ENCODE measurements around the gene SLC26A1. TPM values are rescaled to one million over a fixed set of nuclear protein-coding genes. Genes with fewer than 3 reads are reported as not detected.

SLC26A1 gene
- total RNA-seq, 1 experiment from 2014 or later: 1.8 TPM

DNA sequence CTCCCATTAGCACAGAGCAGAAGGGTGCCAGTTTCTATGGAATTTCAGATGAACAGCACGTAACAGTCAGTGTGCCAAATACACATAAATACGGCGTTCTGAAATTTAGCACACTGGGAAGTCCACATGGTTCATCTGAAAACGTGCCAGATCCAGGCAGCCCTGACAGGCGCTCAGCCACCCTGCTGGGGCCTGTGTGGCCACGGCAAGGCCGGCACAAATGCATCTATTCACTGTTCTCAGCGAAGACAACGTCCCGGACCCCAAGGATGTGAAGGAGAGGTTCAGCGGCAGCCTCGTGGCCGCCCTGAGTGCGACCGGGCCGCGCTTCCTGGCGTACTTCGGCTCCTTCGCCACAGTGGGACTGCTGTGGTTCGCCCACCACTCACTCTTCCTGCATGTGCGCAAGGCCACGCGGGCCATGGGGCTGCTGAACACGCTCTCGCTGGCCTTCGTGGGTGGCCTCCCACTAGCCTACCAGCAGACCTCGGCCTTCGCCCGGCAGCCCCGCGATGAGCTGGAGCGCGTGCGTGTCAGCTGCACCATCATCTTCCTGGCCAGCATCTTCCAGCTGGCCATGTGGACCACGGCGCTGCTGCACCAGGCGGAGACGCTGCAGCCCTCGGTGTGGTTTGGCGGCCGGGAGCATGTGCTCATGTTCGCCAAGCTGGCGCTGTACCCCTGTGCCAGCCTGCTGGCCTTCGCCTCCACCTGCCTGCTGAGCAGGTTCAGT lies 35.5 kb downstream of the SLC26A1 start:
- no peak for TF ChIP-seq POLR2AphosphoS5 (IDR thresholded peaks at IDR 0.05; ENCODE audit: low read depth, low read length)
- TF ChIP-seq CTCF (IDR thresholded peaks at IDR 0.05): no peak
- no peak for TF ChIP-seq TCF7L2 (IDR thresholded peaks at IDR 0.05; ENCODE audit: low read depth, low read length)
- TF ChIP-seq, protein P1, sequence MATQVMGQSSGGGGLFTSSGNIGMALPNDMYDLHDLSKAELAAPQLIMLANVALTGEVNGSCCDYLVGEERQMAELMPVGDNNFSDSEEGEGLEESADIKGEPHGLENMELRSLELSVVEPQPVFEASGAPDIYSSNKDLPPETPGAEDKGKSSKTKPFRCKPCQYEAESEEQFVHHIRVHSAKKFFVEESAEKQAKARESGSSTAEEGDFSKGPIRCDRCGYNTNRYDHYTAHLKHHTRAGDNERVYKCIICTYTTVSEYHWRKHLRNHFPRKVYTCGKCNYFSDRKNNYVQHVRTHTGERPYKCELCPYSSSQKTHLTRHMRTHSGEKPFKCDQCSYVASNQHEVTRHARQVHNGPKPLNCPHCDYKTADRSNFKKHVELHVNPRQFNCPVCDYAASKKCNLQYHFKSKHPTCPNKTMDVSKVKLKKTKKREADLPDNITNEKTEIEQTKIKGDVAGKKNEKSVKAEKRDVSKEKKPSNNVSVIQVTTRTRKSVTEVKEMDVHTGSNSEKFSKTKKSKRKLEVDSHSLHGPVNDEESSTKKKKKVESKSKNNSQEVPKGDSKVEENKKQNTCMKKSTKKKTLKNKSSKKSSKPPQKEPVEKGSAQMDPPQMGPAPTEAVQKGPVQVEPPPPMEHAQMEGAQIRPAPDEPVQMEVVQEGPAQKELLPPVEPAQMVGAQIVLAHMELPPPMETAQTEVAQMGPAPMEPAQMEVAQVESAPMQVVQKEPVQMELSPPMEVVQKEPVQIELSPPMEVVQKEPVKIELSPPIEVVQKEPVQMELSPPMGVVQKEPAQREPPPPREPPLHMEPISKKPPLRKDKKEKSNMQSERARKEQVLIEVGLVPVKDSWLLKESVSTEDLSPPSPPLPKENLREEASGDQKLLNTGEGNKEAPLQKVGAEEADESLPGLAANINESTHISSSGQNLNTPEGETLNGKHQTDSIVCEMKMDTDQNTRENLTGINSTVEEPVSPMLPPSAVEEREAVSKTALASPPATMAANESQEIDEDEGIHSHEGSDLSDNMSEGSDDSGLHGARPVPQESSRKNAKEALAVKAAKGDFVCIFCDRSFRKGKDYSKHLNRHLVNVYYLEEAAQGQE (IDR thresholded peaks at IDR 0.05; ENCODE audit: insufficient read depth in 1 of 2, low read depth in 2 of 2, low read length in 1 of 2): no peak
- no peak for TF ChIP-seq SIN3A (IDR thresholded peaks at IDR 0.05; ENCODE audit: borderline replicate concordance, insufficient read depth, low read depth, low read length)
- ATAC-seq (no peak), DNase-seq (ENCODE audit: low read depth, low spot score) (no peak)
- no peaks in the 10 kb centered on the region for H3K36me3 ChIP-seq (ENCODE audit: control insufficient read depth, insufficient read depth, low read length)
- ChIA-PET POLR2A (no interaction called here), CTCF (no interaction called here)
- no peak overlapping the region for H3K27ac ChIP-seq (ENCODE audit: low read length)
- H3K9me3 ChIP-seq (ENCODE audit: control insufficient read depth, insufficient read depth, low read depth, low read length): no peaks in the 10 kb centered on the region
- H3K4me1 ChIP-seq (ENCODE audit: control insufficient read depth, insufficient read depth, low read length): no peaks in the 10 kb centered on the region
- H3K4me3 ChIP-seq (ENCODE audit: low read depth in 2 of 2, low read length in 2 of 2): no peak overlapping the region
- BruUV-seq (replicated peaks): no TSS peak
- intact Hi-C loops (cut with micrococcal nuclease; ENCODE audit: unreplicated experiment): no loop called here
- no peaks in the 10 kb centered on the region for H3K27me3 ChIP-seq (ENCODE audit: control insufficient read depth, insufficient read depth, low read length)
- in situ Hi-C loops (cut with HindIII; ENCODE audit: low pct_unique_long_range_greater_than_20kb, low sequenced_read_pairs): no loop called here

- Histone ChIP-seq H3K4me1 (ENCODE audit: control insufficient read depth, insufficient read depth, low read length) (no peaks in the 10 kb centered on the region), H3K27me3 (ENCODE audit: control insufficient read depth, insufficient read depth, low read length) (no peaks in the 10 kb centered on the region)
- in situ Hi-C loops (cut with HindIII; ENCODE audit: low pct_unique_long_range_greater_than_20kb, low sequenced_read_pairs): no loop called here
Measured at GRCh38 chr4:957231-957580, 36.0 kb downstream of the SLC26A1 start.

More at GRCh38 chr4:957231-957580, 36.0 kb downstream of the SLC26A1 start:
- TF ChIP-seq TCF7L2 (IDR thresholded peaks at IDR 0.05; ENCODE audit: low read depth, low read length): no peak
- no peak for TF ChIP-seq SIN3A (IDR thresholded peaks at IDR 0.05; ENCODE audit: borderline replicate concordance, insufficient read depth, low read depth, low read length)
- TF ChIP-seq, protein P1 (IDR thresholded peaks at IDR 0.05; ENCODE audit: insufficient read depth in 1 of 2, low read depth in 2 of 2, low read length in 1 of 2): no peak
- TF ChIP-seq CTCF (IDR thresholded peaks at IDR 0.05): no peak
- TF ChIP-seq POLR2AphosphoS5 (IDR thresholded peaks at IDR 0.05; ENCODE audit: low read depth, low read length): no peak
- Histone ChIP-seq H3K9me3 (ENCODE audit: control insufficient read depth, insufficient read depth, low read depth, low read length) (no peaks in the 10 kb centered on the region), H3K27ac (ENCODE audit: low read length) (no peak overlapping the region), H3K36me3 (ENCODE audit: control insufficient read depth, insufficient read depth, low read length) (no peaks in the 10 kb centered on the region), H3K4me3 (ENCODE audit: low read depth in 2 of 2, low read length in 2 of 2) (no peak overlapping the region)
- no TSS peak for BruUV-seq (replicated peaks)
- intact Hi-C loops (cut with micrococcal nuclease; ENCODE audit: unreplicated experiment): no loop called here
- ChIA-PET POLR2A (interaction anchor here (0.6 kb wide), 1 partner anchor 11 kb away, joined by 5 read pairs; no protein-coding TSS in a partner anchor), CTCF (no interaction called here)
- ATAC-seq (no peak), DNase-seq (ENCODE audit: low read depth, low spot score) (no peak)

Data from Panc1 (cell line).